Activated effector memory CD4-positive, alpha-beta T cell treated with Interleukin-2 at 50 U/mL for 16 hours (primary cell): ENCODE measurements around the gene SBNO2.
"Not testable (repeated sequence)": the region's sequence is repeated elsewhere in the genome, so short reads cannot be mapped to it uniquely, and the experiment has no call there.

Experiments used
- DNase-seq: peaks from one replicate; pipeline ENCODE4 v3.0.0-alpha.2; 2020

The SBNO2 gene

DNA sequence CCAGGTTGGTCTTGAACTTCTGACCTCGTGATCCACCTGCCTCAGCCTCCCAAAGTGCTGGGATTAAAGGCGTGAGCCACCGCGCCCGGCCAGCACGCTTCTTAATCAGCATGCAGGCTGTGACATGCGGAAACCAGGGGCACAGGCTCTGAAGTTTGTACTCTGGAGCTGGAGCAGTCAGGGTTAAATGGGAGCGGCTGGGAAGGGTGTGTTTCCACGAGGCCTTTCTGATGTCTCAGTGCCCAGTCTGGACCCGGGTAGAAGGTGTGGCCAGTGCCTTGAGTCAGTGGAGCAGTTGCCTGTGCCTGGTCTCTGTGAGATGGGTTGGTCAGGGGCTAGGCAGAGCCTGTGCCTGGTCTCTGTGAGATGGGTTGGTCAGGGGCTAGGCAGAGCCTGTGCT is 34.8 kb upstream of the SBNO2 start:
- not testable (repeated sequence) for DNase-seq

DNA sequence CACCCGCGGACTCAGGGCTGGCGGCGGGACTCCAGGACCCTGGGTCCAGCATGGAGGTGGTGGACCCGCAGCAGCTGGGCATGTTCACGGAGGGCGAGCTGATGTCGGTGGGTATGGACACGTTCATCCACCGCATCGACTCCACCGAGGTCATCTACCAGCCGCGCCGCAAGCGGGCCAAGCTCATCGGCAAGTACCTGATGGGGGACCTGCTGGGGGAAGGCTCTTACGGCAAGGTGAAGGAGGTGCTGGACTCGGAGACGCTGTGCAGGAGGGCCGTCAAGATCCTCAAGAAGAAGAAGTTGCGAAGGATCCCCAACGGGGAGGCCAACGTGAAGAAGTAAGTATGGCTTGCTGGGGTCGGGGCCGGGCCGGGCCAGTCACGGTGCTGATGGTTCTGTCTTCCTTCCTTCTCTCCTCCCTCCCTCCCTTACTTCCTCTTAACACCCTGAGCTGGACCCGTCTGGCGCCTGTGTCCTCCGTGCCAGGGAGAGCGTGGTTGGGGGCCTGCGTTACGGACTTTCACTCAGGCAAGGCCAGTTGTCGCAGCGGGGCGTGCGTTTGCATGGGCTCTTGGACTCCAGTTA is 32.9 kb upstream of the SBNO2 start:
- peak; percentile 13 for DNase-seq

GRCh38 chr19:1206150-1206863 is 32.2 kb upstream of the SBNO2 start:
- DNase-seq = no peak

DNA sequence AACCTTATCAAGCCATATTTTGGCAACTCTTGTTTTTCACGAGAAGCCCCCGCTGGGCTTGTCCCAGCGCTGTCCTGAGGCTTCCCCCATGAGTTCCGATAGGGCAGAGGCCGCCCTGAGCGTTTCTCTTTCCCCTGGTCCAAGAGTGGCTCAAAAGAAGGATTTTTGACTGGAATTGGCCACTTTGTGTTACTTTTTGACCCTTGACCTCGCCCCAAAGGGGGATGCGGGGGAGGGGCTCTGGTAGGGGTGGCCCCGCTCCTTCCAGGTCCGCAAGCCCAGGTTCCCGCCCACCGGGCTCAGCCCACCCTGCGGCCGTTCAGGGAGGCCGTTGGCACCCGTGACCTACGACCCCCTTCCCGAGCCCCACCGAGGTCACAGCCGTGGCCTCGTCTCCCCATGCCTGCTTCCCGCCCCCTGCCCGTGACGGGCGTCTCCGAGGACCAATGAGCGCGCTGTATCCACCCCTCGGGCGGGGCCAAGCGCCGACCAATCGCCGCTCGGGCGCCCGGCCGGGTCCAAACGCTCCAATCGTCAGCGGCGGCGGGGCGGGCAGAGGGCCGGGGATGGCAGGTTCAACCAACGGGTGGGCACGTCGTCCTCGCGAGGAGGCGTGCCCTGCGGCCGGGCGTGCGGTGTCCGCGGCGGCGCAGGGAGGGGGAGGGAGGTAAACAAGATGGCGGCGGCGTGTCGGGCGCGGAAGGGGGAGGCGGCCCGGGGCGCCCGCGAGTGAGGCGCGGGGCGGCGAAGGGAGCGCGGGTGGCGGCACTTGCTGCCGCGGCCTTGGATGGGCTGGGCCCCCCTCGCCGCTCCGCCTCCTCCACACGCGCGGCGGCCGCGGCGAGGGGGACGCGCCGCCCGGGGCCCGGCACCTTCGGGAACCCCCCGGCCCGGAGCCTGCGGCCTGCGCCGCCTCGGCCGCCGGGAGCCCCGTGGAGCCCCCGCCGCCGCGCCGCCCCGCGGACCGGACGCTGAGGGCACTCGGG is 31.3 kb upstream of the SBNO2 start, which contains the start of gene STK11:
TSS of gene STK11 (plus strand) at position 665 of the 986 bp plus-strand sequence. CDS start 1,136 bp downstream, outside the sequence.
- peak; percentile 100 for DNase-seq

DNA sequence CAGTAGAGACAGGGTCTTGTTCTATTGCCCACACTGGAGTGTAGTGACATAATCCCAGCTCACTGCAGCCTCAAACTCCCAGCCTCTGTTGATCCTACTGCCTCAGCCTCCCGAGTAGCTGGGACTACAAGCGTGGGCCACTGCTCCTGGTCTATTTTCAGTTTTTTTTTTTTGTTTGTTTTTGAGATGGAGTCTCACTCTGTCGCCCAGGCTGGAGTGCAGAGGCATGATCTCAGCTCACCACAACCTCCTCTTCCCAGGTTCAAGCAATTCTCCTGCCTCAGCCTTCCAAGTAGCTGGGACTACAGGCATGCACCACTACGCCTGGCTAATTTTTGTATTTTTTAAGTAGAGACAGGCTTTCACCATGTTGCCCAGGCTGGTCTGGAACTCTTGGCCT is 26.5 kb upstream of the SBNO2 start:
- not testable (repeated sequence) for DNase-seq

DNA sequence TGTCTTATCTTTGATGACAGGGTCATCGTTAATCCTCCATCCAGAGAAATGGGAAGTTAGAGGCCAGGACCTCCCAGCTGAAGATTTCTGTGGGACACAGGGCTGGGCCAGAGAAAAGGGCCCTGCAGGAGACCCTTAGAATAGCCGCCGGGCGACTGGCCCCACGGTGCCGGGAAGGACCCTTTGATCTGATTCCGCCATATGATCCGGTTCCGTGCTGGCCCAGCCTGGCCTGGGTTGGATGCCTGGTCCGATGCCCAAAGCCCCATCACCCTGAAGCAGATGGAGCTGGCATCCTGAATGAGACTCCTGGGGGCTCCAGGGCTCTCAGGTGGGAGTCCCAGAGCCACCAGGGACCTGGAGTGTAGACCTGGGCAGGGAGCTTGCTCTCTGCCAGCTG is 25.5 kb upstream of the SBNO2 start:
- no peak for DNase-seq

GRCh38 chr19:1189419-1189818 is 15.4 kb upstream of the SBNO2 start:
- peak; percentile 41 for DNase-seq

- DNase-seq = no peak
Measured at GRCh38 chr19:1183543-1184172, 9.6 kb upstream of the SBNO2 start.

- DNase-seq = no peak
Measured at GRCh38 chr19:1182727-1183126, 8.7 kb upstream of the SBNO2 start.

DNA sequence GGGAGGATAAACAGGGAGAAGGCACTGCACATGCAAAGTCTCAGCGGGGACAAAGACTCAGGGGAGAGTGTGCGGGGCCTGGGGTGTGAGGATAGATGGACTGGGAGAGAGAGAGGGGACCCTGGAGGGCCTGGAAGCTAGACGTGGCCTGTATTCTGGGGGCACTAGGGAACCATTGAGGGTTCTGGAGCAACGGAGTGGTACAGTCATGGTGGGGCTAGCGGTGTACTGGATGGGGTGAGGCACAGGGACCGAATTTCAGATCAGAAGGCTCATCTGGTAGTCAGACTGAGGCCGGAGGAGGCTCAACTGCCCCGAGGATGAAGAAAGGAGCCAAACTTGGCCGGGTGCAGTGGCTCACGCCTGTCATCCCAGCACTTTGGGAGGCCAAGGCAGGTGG is 8.0 kb upstream of the SBNO2 start:
- no peak for DNase-seq

GRCh38 chr19:1181606-1182005 is 7.5 kb upstream of the SBNO2 start:
- no peak for DNase-seq

- no peak for DNase-seq
Measured at GRCh38 chr19:1177322-1178114, 3.5 kb upstream of the SBNO2 start.

GRCh38 chr19:1173159-1173844 is 766 bp downstream of the SBNO2 start:
- no peak for DNase-seq

GRCh38 chr19:1172353-1173158 is 1.5 kb downstream of the SBNO2 start:
- DNase-seq = no peak

DNA sequence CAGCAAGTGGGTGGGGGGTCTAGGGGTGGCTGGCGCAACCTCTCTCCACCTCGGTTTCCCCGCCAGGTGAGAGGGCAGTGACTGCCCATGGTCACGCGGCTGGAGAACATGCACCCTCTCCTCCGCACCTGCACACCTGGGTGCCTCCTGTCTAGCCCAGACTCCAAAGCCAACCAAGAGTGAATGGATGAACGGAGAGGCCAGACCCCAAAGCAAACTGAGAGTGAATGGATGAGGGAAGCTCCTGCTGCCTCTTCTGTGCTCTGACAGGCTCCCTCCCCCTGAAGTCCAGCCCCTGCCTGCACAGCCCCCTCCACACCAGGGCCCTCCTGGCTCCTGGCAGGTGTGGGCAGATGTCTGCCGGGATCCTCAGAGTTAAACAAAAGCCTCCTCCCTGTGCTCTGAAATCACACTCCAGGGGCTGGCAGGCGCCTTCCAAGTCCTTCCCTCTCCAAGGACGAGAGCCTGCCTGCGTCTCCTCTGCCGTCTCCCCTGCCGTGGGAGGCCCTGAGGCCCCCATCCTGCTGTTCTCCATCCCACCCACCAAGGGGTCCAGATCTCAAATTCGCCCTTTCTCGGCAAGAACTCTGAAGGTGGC is 2.2 kb downstream of the SBNO2 start:
- DNase-seq = no peak

DNA sequence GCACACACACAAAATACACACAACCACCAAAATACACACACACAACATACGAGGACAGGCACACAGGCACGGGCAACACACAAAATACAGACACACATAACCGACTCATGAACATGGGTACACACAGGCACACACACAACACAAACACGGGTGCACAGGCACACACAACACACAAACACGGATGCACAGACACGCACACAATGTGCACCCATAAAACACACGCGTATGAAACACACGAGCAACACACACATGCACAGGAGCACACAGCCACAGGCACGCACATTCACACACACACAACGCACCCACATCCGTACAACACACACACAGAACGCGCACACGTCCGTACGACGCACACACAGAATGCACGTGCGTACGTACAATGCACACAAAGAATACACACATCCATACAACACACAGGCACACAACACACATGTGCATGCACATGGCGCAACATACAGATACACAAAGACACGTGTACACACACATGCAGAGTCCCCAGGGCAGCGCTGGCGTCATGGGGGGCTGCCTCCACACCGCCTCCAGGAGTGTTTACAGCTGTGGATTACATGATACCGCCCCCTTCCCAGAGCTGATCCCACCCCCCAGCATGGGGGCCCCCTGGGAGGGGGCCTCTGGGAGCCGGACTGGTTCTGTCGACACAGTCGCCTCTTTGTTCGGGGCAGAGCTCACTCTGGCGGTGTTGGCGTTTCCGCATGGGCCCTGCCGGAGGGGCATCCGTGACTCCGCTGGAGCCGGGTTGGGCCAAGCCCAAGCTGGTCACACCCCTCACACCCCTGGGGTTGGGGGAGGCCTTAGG is 2.9 kb downstream of the SBNO2 start:
- DNase-seq = no peak

DNA sequence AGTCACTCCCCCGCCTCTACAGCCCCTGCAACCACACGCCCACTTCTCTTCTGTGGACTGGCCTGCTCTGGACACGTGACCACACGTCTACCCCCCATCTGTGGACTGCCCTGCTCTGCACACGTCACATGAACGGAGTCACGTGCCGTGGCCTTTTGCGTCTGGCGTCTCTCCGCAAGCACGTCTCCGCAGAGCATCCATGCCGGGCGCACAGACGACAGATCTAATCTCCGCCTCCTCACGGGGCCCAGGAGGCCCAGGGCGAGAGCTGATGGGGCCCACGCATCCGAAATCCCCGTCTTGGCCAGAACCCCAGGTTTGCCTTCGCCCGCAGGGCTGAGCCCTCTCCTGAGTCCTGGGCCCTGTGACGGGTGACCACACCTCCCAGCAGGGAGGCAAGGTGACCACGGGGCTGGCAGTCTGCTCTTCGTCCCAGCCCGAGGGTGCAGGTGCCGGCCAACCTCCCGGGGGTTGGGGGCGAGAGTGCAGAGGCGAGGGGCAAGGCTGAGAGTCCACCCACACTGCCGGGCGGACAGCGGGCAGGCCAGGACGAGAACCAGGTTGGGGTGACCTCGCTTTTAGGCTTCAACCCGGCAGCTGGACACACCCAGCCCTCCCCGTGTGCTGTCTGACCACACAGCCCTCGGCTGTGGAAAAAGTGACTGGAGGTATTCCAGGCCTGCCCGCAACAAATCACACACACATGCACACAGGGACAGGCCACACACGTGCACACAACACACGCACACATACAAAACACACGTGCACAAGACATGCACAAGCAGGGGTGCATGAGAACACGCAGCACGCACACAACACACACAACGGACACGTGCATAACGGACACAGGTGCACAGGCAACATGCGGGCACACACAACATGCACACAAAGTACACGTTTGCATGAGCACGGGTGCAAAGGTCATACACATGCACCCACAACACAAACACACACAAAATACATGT is 3.9 kb downstream of the SBNO2 start:
- DNase-seq = no peak

GRCh38 chr19:1169411-1169791 is 4.7 kb downstream of the SBNO2 start:
- DNase-seq = no peak
